GM21717 (cell line): ENCODE measurements around the gene TAS2R3.

ENCODE experiments used
- ATAC-seq: cut with Tn5 transposase; IDR thresholded peaks from one replicate; pipeline ENCODE4 v1.9.1; 2021; ENCODE audit warnings: mild to moderate bottlenecking, moderate library complexity; ENCODE audit not compliant: unreplicated experiment

Gene TAS2R3

DNA sequence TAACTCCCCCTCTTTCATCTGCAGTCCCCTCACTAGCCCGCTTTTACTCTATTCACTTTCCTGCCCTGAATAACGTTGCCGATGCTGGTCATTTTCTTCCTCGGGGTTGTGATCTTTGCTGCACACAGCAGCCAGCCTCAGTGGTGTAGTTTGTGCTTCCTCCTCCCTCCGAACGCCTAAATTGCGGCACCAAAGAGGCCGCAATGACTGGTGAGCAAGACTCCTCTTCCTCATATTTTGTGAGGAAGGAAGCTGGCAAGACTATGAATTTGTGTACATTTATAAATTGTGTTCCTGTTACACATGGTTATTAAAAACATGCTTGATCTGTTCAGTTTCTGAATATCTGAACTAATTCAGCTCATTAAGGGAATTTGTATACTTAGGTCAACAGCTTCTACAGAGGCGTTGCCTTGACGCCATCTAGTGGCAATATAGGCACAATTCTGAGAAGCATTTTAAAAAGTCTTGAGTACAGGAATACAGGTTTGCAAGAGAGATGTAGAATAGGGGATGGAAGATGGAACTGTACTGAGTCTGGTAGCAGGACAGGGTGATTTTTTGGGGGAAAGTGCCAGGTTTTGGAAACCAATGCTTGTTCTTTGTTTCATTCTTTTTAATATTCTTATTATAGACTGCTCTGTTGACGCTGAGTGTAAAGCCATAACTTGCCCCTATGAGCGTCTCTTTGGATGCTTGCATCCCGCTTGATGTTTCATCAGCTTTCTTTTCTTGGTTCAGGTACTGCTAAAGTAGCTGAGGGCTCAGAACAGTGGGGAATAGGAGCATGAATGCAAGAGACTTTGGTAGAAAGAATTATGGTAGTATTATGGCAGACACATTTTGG, 22.0 kb downstream of the TAS2R3 start:
- ATAC-seq: peak; percentile 64

DNA sequence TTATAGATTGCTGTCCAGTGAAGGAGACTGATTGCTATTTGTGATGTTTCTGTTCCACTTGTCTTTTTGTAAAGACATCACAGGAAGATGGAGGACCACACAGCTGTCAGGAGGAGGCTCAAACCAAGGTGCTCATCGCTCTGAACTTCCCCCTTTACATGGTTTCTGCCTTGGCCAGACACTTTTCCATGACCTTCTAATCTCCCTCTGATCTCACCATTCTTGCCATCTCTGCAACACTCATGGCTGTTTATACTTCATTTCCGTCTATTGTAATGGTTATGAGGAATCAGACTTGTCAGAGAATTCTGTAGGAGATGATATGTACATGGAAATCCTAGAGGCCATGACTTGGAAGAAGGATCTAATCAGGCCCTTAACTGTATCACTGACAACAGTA, 24.4 kb downstream of the TAS2R3 start:
- ATAC-seq: no peak

GRCh38 chr7:141789917-141790316, 26.0 kb downstream of the TAS2R3 start, which contains the start of gene TAS2R5:
Gene TAS2R5 (plus strand): TSS chr7:141790217. CDS start chr7:141790362, 145 bp downstream.
- ATAC-seq: no peak

GRCh38 chr7:141792526-141792925, 28.6 kb downstream of the TAS2R3 start:
- no peak for ATAC-seq
